ENCODE measurements around the gene ERG.

ERG gene

GRCh38 chr21:38330666-38331065 is 167.6 kb downstream of the ERG start:
- no peaks in the 10 kb centered on the region for H3K79me2 ChIP-seq (ENCODE audit: insufficient read depth, low read length)
- no peaks in the 10 kb centered on the region for H3K9me2 ChIP-seq (replicated peaks; ENCODE audit: low read depth, low read length)
- H3K9me3 ChIP-seq (ENCODE audit: insufficient read depth, low read depth, low read length): no peaks in the 10 kb centered on the region
- H3K4me2 ChIP-seq (ENCODE audit: low read depth, low read length, poor library complexity, severe bottlenecking): no peak overlapping the region
- no peaks in the 10 kb centered on the region for H3F3A ChIP-seq (ENCODE audit: low read depth)
- no peak for TF ChIP-seq EZH2phosphoT487 (IDR thresholded peaks at IDR 0.05; ENCODE audit: borderline replicate concordance)
- TF ChIP-seq CTCF (conservative IDR thresholded peaks at IDR 0.05; ENCODE audit: low read length): no peak
- H3K27me3 ChIP-seq (ENCODE audit: insufficient read depth, low read length, poor library complexity, severe bottlenecking): no peaks in the 10 kb centered on the region
- no peak overlapping the region for H3K9ac ChIP-seq (ENCODE audit: low read depth, low read length, poor library complexity, severe bottlenecking)
- no peak overlapping the region for H3K4me3 ChIP-seq (ENCODE audit: low read length, poor library complexity, severe bottlenecking)
- no peak overlapping the region for H2AFZ ChIP-seq (ENCODE audit: low read length)
- no peaks in the 10 kb centered on the region for H4K20me1 ChIP-seq (ENCODE audit: insufficient read depth, low read length, poor library complexity, severe bottlenecking)
- H3K4me1 ChIP-seq (ENCODE audit: insufficient read depth, low read length, poor library complexity, severe bottlenecking): no peaks in the 10 kb centered on the region
- H3K36me3 ChIP-seq (ENCODE audit: insufficient read depth, low read length): no peaks in the 10 kb centered on the region
